ENCODE data around the gene PALM3. TPM values are rescaled to one million over a fixed set of nuclear protein-coding genes. Genes with fewer than 3 reads are reported as not detected.

PALM3 gene
- total and polyA plus RNA-seq, 3 donors from 2014 or later = 18.4 to 34.6 (median 21.3) TPM

- Histone ChIP-seq H3K9me3 (no peaks in the 10 kb centered on the region), H3K4me1 (peaks cover 10% of the 10 kb centered on the region), H3K36me3 (ENCODE audit: low read depth, missing control alignments) (no peaks in the 10 kb centered on the region), H3K4me3 (no peak overlapping the region), H3K27ac (no peak overlapping the region), H3K27me3 (no peaks in the 10 kb centered on the region)
- TF ChIP-seq POLR2A (IDR thresholded peaks at IDR 0.05) (no peak), CTCF (IDR thresholded peaks at IDR 0.05) (no peak)
- WGBS, 2 donors = 86 to 93% methylated on average over 6 of the region's 6 CpGs
- intact Hi-C loops (cut with DNase I; ENCODE audit: low total_unique reads) = no loop called here
- DNase-seq = no peak
These were observed 39.2 kb upstream of the PALM3 start for GRCh38 chr19:14101003-14101545.

- H3K9me3 ChIP-seq = no peaks in the 10 kb centered on the region
- no peak for DNase-seq
- no peak overlapping the region for H3K4me3 ChIP-seq
- H3K27me3 ChIP-seq = no peaks in the 10 kb centered on the region
- WGBS, 2 donors = 68 to 76% methylated on average over 15 to 21 of the region's 21 CpGs
- peaks cover 18% of the 10 kb centered on the region for H3K4me1 ChIP-seq
- H3K36me3 ChIP-seq (ENCODE audit: low read depth, missing control alignments) = no peaks in the 10 kb centered on the region
- H3K27ac ChIP-seq = peak overlapping the region; percentile 17 to 31
- peak in 2 of 3 experiments; percentile 19 to 22 for TF ChIP-seq CTCF (IDR thresholded peaks at IDR 0.05)
- TF ChIP-seq POLR2A (IDR thresholded peaks at IDR 0.05) = no peak
- intact Hi-C loops (cut with DNase I; ENCODE audit: low total_unique reads) = no loop called here
These were observed 35.8 kb upstream of the PALM3 start for GRCh38 chr19:14097532-14098151.

- WGBS, 2 donors = 90 to 98% methylated on average over 11 of the region's 11 CpGs
- H3K27me3 ChIP-seq = no peaks in the 10 kb centered on the region
- no peaks in the 10 kb centered on the region for H3K9me3 ChIP-seq
- no peak for DNase-seq
- H3K36me3 ChIP-seq (ENCODE audit: low read depth, missing control alignments) = no peaks in the 10 kb centered on the region
- H3K27ac ChIP-seq = no peak overlapping the region
- H3K4me3 ChIP-seq = no peak overlapping the region
- TF ChIP-seq CTCF (IDR thresholded peaks at IDR 0.05) = no peak
- TF ChIP-seq POLR2A (IDR thresholded peaks at IDR 0.05) = no peak
- intact Hi-C loops (cut with DNase I; ENCODE audit: low total_unique reads) = no loop called here
- peaks cover 24% of the 10 kb centered on the region for H3K4me1 ChIP-seq
These were observed 34.6 kb upstream of the PALM3 start for GRCh38 chr19:14096272-14096992.

GRCh38 chr19:14094854-14095253, 33.0 kb upstream of the PALM3 start:
- Histone ChIP-seq H3K27me3 (no peaks in the 10 kb centered on the region), H3K4me1 (peaks cover 24% of the 10 kb centered on the region), H3K27ac (peak overlapping the region; percentile 39 to 59), H3K9me3 (no peaks in the 10 kb centered on the region), H3K36me3 (ENCODE audit: low read depth, missing control alignments) (no peaks in the 10 kb centered on the region), H3K4me3 (no peak overlapping the region)
- WGBS, 2 donors = 43 to 50% methylated on average over 7 of the region's 7 CpGs
- intact Hi-C loops (cut with DNase I; ENCODE audit: low total_unique reads) = no loop called here
- TF ChIP-seq POLR2A (IDR thresholded peaks at IDR 0.05) (no peak), CTCF (IDR thresholded peaks at IDR 0.05) (no peak)
- peak; percentile 90 for DNase-seq

Measured in testis (tissue), 3 donors.